Immature natural killer cell (primary cell): Measurements from ENCODE around the gene CHRD. TPM values are rescaled to one million over a fixed set of nuclear protein-coding genes. Genes with fewer than 3 reads are reported as not detected.

Experiments
- DNase-seq, 3 donors: peaks; one replicate each; pipeline ENCODE4 v3.0.0; 2022; ENCODE audit warnings: mixed read lengths in 1 of 3
- H3K27ac Mint-ChIP-seq, 6 donors: one replicate each; pipeline ENCODE4 v1.8.0; 2020; ENCODE audit warnings: mixed read lengths in 6 of 6, mild to moderate bottlenecking in 5 of 6, inconsistent platforms in 4 of 6, moderate library complexity in 3 of 6
- H3K27me3 Mint-ChIP-seq, 3 donors: one replicate each; pipeline ENCODE4 v1.8.0; 2020 to 2021; ENCODE audit warnings: low read depth in 3 of 3, mild to moderate bottlenecking in 3 of 3, mixed read lengths in 3 of 3, moderate library complexity in 3 of 3, inconsistent platforms in 1 of 3
- H3K36me3 Mint-ChIP-seq, 3 donors: one replicate each; pipeline ENCODE4 v1.8.0; 2020; ENCODE audit warnings: mixed read lengths in 3 of 3, inconsistent platforms in 2 of 3, mild to moderate bottlenecking in 2 of 3
- H3K4me1 Mint-ChIP-seq, 2 donors: one replicate each; pipeline ENCODE4 v1.8.0; 2020; ENCODE audit warnings: inconsistent platforms in 2 of 2, mild to moderate bottlenecking in 2 of 2, mixed read lengths in 2 of 2, moderate library complexity in 1 of 2
- H3K4me3 Mint-ChIP-seq, 5 donors: one replicate each; pipeline ENCODE4 v1.8.0; 2020; ENCODE audit warnings: mild to moderate bottlenecking in 5 of 5, mixed read lengths in 5 of 5, inconsistent platforms in 3 of 5, moderate library complexity in 3 of 5
- H3K9me3 Mint-ChIP-seq, 6 donors: one replicate each; pipeline ENCODE4 v1.8.0; 2020; ENCODE audit warnings: mild to moderate bottlenecking in 6 of 6, mixed read lengths in 6 of 6, inconsistent platforms in 4 of 6, moderate library complexity in 3 of 6
- polyA plus RNA-seq, 3 donors: library from polyadenylated mRNA; unstranded; fragments of 300-500 nt; fragmentation: Illumina TruSeq; gene quantifications; one replicate each; pipeline ENCODE4 v1.2.3, GENCODE V29; 2021

Gene CHRD
- polyA plus RNA-seq, 3 donors from 2014 or later: not detected

GRCh38 chr3:184384856-184385422 is 5.1 kb downstream of the CHRD start:
- H3K4me1 Mint-ChIP-seq: peaks cover 5 to 6% of the 10 kb centered on the region in 2 donors
- peaks cover 3 to 17% (median 13%) of the 10 kb centered on the region in 3 donors for H3K27me3 Mint-ChIP-seq
- H3K27ac Mint-ChIP-seq: no peak overlapping the region
- no peaks in the 10 kb centered on the region for H3K9me3 Mint-ChIP-seq
- no peak overlapping the region for H3K4me3 Mint-ChIP-seq
- no peak for DNase-seq
- no peaks in the 10 kb centered on the region for H3K36me3 Mint-ChIP-seq

GRCh38 chr3:184386047-184386806 is 6.4 kb downstream of the CHRD start:
- Mint-ChIP-seq H3K27ac (no peak overlapping the region), H3K27me3 (peaks cover 3 to 12% (median 11%) of the 10 kb centered on the region in 3 donors), H3K36me3 (no peaks in the 10 kb centered on the region), H3K4me3 (no peak overlapping the region), H3K9me3 (no peaks in the 10 kb centered on the region), H3K4me1 (peaks cover 0 to 2% of the 10 kb centered on the region in 2 donors)
- DNase-seq: no peak

- no peaks in the 10 kb centered on the region for H3K4me1 Mint-ChIP-seq
- H3K27me3 Mint-ChIP-seq: peaks cover 3 to 7% (median 5%) of the 10 kb centered on the region in 3 donors
- no peak for DNase-seq
- H3K36me3 Mint-ChIP-seq: no peaks in the 10 kb centered on the region
- H3K9me3 Mint-ChIP-seq: no peaks in the 10 kb centered on the region
- H3K4me3 Mint-ChIP-seq: no peak overlapping the region
- H3K27ac Mint-ChIP-seq: no peak overlapping the region
Measured at GRCh38 chr3:184387174-184387714, 7.4 kb downstream of the CHRD start.

- H3K27me3 Mint-ChIP-seq: peaks cover 1 to 5% (median 4%) of the 10 kb centered on the region in 3 donors
- no peaks in the 10 kb centered on the region for H3K9me3 Mint-ChIP-seq
- no peak for DNase-seq
- no peak overlapping the region for H3K27ac Mint-ChIP-seq
- H3K4me1 Mint-ChIP-seq: no peaks in the 10 kb centered on the region
- no peak overlapping the region for H3K4me3 Mint-ChIP-seq
- H3K36me3 Mint-ChIP-seq: no peaks in the 10 kb centered on the region
Measured at GRCh38 chr3:184388164-184388935, 8.5 kb downstream of the CHRD start.

- Mint-ChIP-seq H3K27ac (no peak overlapping the region), H3K4me3 (no peak overlapping the region), H3K36me3 (no peaks in the 10 kb centered on the region)
Measured at GRCh38 chr3:184388936-184389230, 9.0 kb downstream of the CHRD start.

GRCh38 chr3:184389384-184389783 is 9.5 kb downstream of the CHRD start:
- Mint-ChIP-seq H3K27ac (no peak overlapping the region), H3K9me3 (no peaks in the 10 kb centered on the region), H3K27me3 (peaks cover 1 to 5% (median 3%) of the 10 kb centered on the region in 3 donors), H3K4me1 (no peaks in the 10 kb centered on the region), H3K4me3 (no peak overlapping the region), H3K36me3 (no peaks in the 10 kb centered on the region)
- DNase-seq: no peak

More at GRCh38 chr3:184388936-184389230, 9.0 kb downstream of the CHRD start:
- DNase-seq: no peak
- H3K9me3 Mint-ChIP-seq: no peaks in the 10 kb centered on the region
- H3K4me1 Mint-ChIP-seq: no peaks in the 10 kb centered on the region
- H3K27me3 Mint-ChIP-seq: peaks cover 1 to 5% (median 5%) of the 10 kb centered on the region in 3 donors

GRCh38 chr3:184389935-184390528 is 10.2 kb downstream of the CHRD start:
- no peaks in the 10 kb centered on the region for H3K36me3 Mint-ChIP-seq
- no peak overlapping the region for H3K27ac Mint-ChIP-seq
- no peaks in the 10 kb centered on the region for H3K4me1 Mint-ChIP-seq
- no peaks in the 10 kb centered on the region for H3K9me3 Mint-ChIP-seq
- DNase-seq: no peak
- no peak overlapping the region for H3K4me3 Mint-ChIP-seq
- peaks cover 1 to 5% (median 4%) of the 10 kb centered on the region in 3 donors for H3K27me3 Mint-ChIP-seq

- DNase-seq: no peak
- H3K27ac Mint-ChIP-seq: no peak overlapping the region
- peaks cover 1 to 5% (median 4%) of the 10 kb centered on the region in 3 donors for H3K27me3 Mint-ChIP-seq
- H3K4me1 Mint-ChIP-seq: no peaks in the 10 kb centered on the region
- no peak overlapping the region for H3K4me3 Mint-ChIP-seq
- H3K9me3 Mint-ChIP-seq: no peaks in the 10 kb centered on the region
- no peaks in the 10 kb centered on the region for H3K36me3 Mint-ChIP-seq
Measured at GRCh38 chr3:184391266-184391665, 11.4 kb downstream of the CHRD start.

- DNase-seq: no peak
- H3K4me1 Mint-ChIP-seq: no peaks in the 10 kb centered on the region
- H3K27me3 Mint-ChIP-seq: peaks cover 0 to 5% (median 2%) of the 10 kb centered on the region in 3 donors
- no peaks in the 10 kb centered on the region for H3K36me3 Mint-ChIP-seq
- no peak overlapping the region for H3K4me3 Mint-ChIP-seq
- no peak overlapping the region for H3K27ac Mint-ChIP-seq
- no peaks in the 10 kb centered on the region for H3K9me3 Mint-ChIP-seq
Measured at GRCh38 chr3:184395320-184395660, 15.4 kb downstream of the CHRD start.

- no peaks in the 10 kb centered on the region for H3K36me3 Mint-ChIP-seq
- H3K4me1 Mint-ChIP-seq: no peaks in the 10 kb centered on the region
- no peak for DNase-seq
- peaks cover 8 to 12% (median 10%) of the 10 kb centered on the region in 3 donors for H3K27me3 Mint-ChIP-seq
- H3K4me3 Mint-ChIP-seq: no peak overlapping the region
- no peaks in the 10 kb centered on the region for H3K9me3 Mint-ChIP-seq
- no peak overlapping the region for H3K27ac Mint-ChIP-seq
Measured at GRCh38 chr3:184399410-184399809, 19.6 kb downstream of the CHRD start.

GRCh38 chr3:184405075-184406030 is 25.5 kb downstream of the CHRD start:
- no peak for DNase-seq
- Mint-ChIP-seq H3K9me3 (no peaks in the 10 kb centered on the region), H3K36me3 (no peaks in the 10 kb centered on the region), H3K27ac (no peak overlapping the region), H3K27me3 (peaks cover 9 to 12% (median 12%) of the 10 kb centered on the region in 3 donors), H3K4me1 (no peaks in the 10 kb centered on the region), H3K4me3 (no peak overlapping the region)

GRCh38 chr3:184409331-184409926 is 29.6 kb downstream of the CHRD start:
- Mint-ChIP-seq H3K36me3 (no peaks in the 10 kb centered on the region), H3K4me1 (no peaks in the 10 kb centered on the region), H3K27ac (no peak overlapping the region), H3K4me3 (no peak overlapping the region), H3K27me3 (peaks cover 0 to 7% (median 3%) of the 10 kb centered on the region in 3 donors), H3K9me3 (no peaks in the 10 kb centered on the region)
- no peak for DNase-seq
